Neural progenitor cell (in vitro differentiated cells): ENCODE measurements around the gene GIPC2.

Experiments
- EZH2 ChIP-seq: fragments of 200-600 bp; sonication (generic); IDR thresholded peaks from 2 replicates; pipeline ENCODE4 v1.6.1; 2017; ENCODE audit warnings: antibody characterized with exemption, mild to moderate bottlenecking, moderate library complexity
- EZH2phosphoT487 ChIP-seq: fragments of 200-600 bp; sonication (generic); IDR thresholded peaks from 2 replicates; pipeline ENCODE4 v1.6.1; 2017; ENCODE audit warnings: antibody characterized with exemption
- TF ChIP-seq, protein P1 (sequence below): fragments of 200-600 bp; sonication (generic); IDR thresholded peaks from 2 replicates; pipeline ENCODE4 v1.5.1; 2017; ENCODE audit warnings: antibody characterized with exemption, mild to moderate bottlenecking

DNA sequence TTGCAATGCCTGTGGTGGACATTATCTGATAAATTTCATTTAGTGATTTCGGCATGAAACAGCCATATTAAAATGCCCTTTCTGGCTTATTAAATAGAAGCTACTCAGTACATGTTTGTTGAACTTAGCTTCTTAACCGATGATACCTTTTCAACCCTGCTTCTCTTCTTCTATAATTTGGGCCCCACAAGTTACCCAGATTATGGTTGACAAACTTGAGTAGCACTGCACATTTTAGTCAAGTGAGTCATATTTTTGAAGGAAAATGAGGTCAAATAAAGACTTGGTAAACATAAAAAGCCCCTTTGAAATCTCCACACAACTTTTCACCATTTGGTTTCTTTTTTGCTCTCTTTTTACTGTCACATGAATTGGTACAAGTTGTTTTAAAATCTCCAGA, 33.8 kb downstream of the GIPC2 start:
- TF ChIP-seq, protein P1, sequence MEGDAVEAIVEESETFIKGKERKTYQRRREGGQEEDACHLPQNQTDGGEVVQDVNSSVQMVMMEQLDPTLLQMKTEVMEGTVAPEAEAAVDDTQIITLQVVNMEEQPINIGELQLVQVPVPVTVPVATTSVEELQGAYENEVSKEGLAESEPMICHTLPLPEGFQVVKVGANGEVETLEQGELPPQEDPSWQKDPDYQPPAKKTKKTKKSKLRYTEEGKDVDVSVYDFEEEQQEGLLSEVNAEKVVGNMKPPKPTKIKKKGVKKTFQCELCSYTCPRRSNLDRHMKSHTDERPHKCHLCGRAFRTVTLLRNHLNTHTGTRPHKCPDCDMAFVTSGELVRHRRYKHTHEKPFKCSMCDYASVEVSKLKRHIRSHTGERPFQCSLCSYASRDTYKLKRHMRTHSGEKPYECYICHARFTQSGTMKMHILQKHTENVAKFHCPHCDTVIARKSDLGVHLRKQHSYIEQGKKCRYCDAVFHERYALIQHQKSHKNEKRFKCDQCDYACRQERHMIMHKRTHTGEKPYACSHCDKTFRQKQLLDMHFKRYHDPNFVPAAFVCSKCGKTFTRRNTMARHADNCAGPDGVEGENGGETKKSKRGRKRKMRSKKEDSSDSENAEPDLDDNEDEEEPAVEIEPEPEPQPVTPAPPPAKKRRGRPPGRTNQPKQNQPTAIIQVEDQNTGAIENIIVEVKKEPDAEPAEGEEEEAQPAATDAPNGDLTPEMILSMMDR = no peak
- TF ChIP-seq EZH2 (no peak), EZH2phosphoT487 (no peak)
